OCI-LY3 (cell line): ENCODE data around the gene PEAK3.

Experiments
- H2AFZ ChIP-seq: fragments of 200-600, 300-600 bp; shearing (Covaris generic); 2 replicates; pipeline ENCODE4 v1.6.0; 2014; ENCODE audit warnings: antibody characterized with exemption, low read depth, low read length
- H3K27ac ChIP-seq: fragments of 200-600, 300-600 bp; sonication (generic); 2 replicates; pipeline ENCODE4 v1.5.1; 2014; ENCODE audit warnings: mild to moderate bottlenecking, low read length, moderate library complexity, mixed read lengths
- H3K27me3 ChIP-seq: fragments of 200-600, 300-600 bp; sonication (generic); 2 replicates; pipeline ENCODE4 v1.6.1; 2014; ENCODE audit warnings: low read depth, low read length, mixed read lengths
- H3K36me3 ChIP-seq: fragments of 200-600, 300-600 bp; sonication (generic); replicated peaks from 2 replicates; pipeline ENCODE3; 2014; ENCODE audit warnings: low read depth, low read length, mixed read lengths
- H3K4me1 ChIP-seq: fragments of 300-600, 200-600 bp; sonication (generic); 2 replicates; pipeline ENCODE4 v1.6.1; 2014; ENCODE audit warnings: low read length, mixed read lengths
- H3K4me2 ChIP-seq: fragments of 200-600, 300-600 bp; sonication (generic); 2 replicates; pipeline ENCODE4 v1.6.1; 2014; ENCODE audit warnings: low read length, mixed read lengths
- H3K4me3 ChIP-seq: fragments of 300-600, 200-600 bp; sonication (generic); 2 replicates; pipeline ENCODE4 v1.5.1; 2014; ENCODE audit warnings: antibody characterized with exemption, mild to moderate bottlenecking, low read length, moderate library complexity
- H3K79me2 ChIP-seq: fragments of 300-600, 200-600 bp; shearing (Covaris generic); 2 replicates; pipeline ENCODE4 v1.6.1; 2014; ENCODE audit warnings: mild to moderate bottlenecking, low read length, mixed read lengths
- H3K9ac ChIP-seq: fragments of 300-600, 200-600 bp; shearing (Covaris generic); 2 replicates; pipeline ENCODE4 v1.6.0; 2014; ENCODE audit warnings: mild to moderate bottlenecking, low read length, moderate library complexity
- H3K9me3 ChIP-seq: fragments of 200-600, 300-600 bp; shearing (Covaris generic); 2 replicates; pipeline ENCODE4 v1.6.1; 2014; ENCODE audit warnings: low read length, mixed read lengths; ENCODE audit not compliant: insufficient read depth
- H4K20me1 ChIP-seq: fragments of 200-600, 300-600 bp; sonication (generic); 2 replicates; pipeline ENCODE4 v1.6.1; 2016; ENCODE audit warnings: low read length, mixed read lengths; ENCODE audit not compliant: insufficient read depth
- CTCF ChIP-seq: fragments of 200-600, 300-600 bp; sonication (generic); IDR thresholded peaks from 2 replicates; pipeline ENCODE4 v1.5.1; 2014; ENCODE audit warnings: antibody characterized with exemption, low read length, low read depth
- EZH2phosphoT487 ChIP-seq: fragments of 200-600 bp; shearing (Covaris generic); IDR thresholded peaks from 2 replicates; pipeline ENCODE4 v1.6.1; 2018; ENCODE audit warnings: antibody characterized with exemption, mixed run types, low read depth

PEAK3 gene

GRCh38 chr19:2236064-2236313 lies 46.0 kb downstream of the PEAK3 start:
- H3K36me3 ChIP-seq: peaks cover 45% of the 10 kb centered on the region
- H4K20me1 ChIP-seq: peaks cover 38% of the 10 kb centered on the region
- H3K4me3 ChIP-seq: peak overlapping the region; percentile 89
- peaks cover 80% of the 10 kb centered on the region for H3K79me2 ChIP-seq
- peaks cover 31% of the 10 kb centered on the region for H3K4me1 ChIP-seq
- TF ChIP-seq CTCF: no peak
- TF ChIP-seq EZH2phosphoT487: no peak
- H3K9me3 ChIP-seq: no peaks in the 10 kb centered on the region
- peak overlapping the region; percentile 42 for H3K27ac ChIP-seq
- H3K9ac ChIP-seq: peak overlapping the region; percentile 93
- no peaks in the 10 kb centered on the region for H3K27me3 ChIP-seq
- H2AFZ ChIP-seq: no peak overlapping the region
- peak overlapping the region; percentile 95 for H3K4me2 ChIP-seq

- peaks cover 33% of the 10 kb centered on the region for H4K20me1 ChIP-seq
- peak overlapping the region; percentile 95 for H3K4me2 ChIP-seq
- no peak overlapping the region for H2AFZ ChIP-seq
- no peaks in the 10 kb centered on the region for H3K27me3 ChIP-seq
- peaks cover 31% of the 10 kb centered on the region for H3K4me1 ChIP-seq
- peaks cover 76% of the 10 kb centered on the region for H3K79me2 ChIP-seq
- no peaks in the 10 kb centered on the region for H3K9me3 ChIP-seq
- H3K27ac ChIP-seq: peak overlapping the region; percentile 42
- peak overlapping the region; percentile 93 for H3K9ac ChIP-seq
- peak overlapping the region; percentile 89 for H3K4me3 ChIP-seq
- peaks cover 43% of the 10 kb centered on the region for H3K36me3 ChIP-seq
- TF ChIP-seq CTCF: no peak
- TF ChIP-seq EZH2phosphoT487: no peak
Observed at GRCh38 chr19:2235381-2236063, 46.5 kb downstream of the PEAK3 start.

GRCh38 chr19:2234996-2235380 lies 47.0 kb downstream of the PEAK3 start:
- Histone ChIP-seq H2AFZ (no peak overlapping the region), H3K27me3 (no peaks in the 10 kb centered on the region), H3K9me3 (no peaks in the 10 kb centered on the region), H3K79me2 (peaks cover 70% of the 10 kb centered on the region), H3K4me1 (peaks cover 31% of the 10 kb centered on the region), H3K9ac (peak overlapping the region; percentile 93), H3K4me3 (peak overlapping the region; percentile 89), H3K36me3 (peaks cover 42% of the 10 kb centered on the region), H3K27ac (peak overlapping the region; percentile 42), H3K4me2 (peak overlapping the region; percentile 95), H4K20me1 (peaks cover 28% of the 10 kb centered on the region)
- TF ChIP-seq EZH2phosphoT487 (no peak), CTCF (no peak)

GRCh38 chr19:2233601-2234280 lies 48.2 kb downstream of the PEAK3 start:
- Histone ChIP-seq H3K9ac (no peak overlapping the region), H3K79me2 (peaks cover 60% of the 10 kb centered on the region), H4K20me1 (peaks cover 20% of the 10 kb centered on the region), H3K36me3 (peaks cover 43% of the 10 kb centered on the region), H2AFZ (no peak overlapping the region), H3K27me3 (no peaks in the 10 kb centered on the region), H3K4me2 (no peak overlapping the region), H3K27ac (no peak overlapping the region), H3K9me3 (no peaks in the 10 kb centered on the region), H3K4me3 (no peak overlapping the region), H3K4me1 (peaks cover 20% of the 10 kb centered on the region)
- TF ChIP-seq CTCF: no peak
- no peak for TF ChIP-seq EZH2phosphoT487
